ENCODE measurements around the gene PGC.

PGC gene

GRCh38 chr6:41750374-41750773, 3.2 kb upstream of the PGC start:
- POLR2A ChIA-PET: no interaction called here
- Histone ChIP-seq H3K4me1 (ENCODE audit: control extremely low read depth in 1 of 4, control insufficient read depth in 4 of 4, insufficient read depth in 4 of 4, low read length in 3 of 4) (no peaks in the 10 kb centered on the region), H3K9me3 (ENCODE audit: control extremely low read depth in 1 of 5, control insufficient read depth in 4 of 5, insufficient read depth in 2 of 5, low read depth in 1 of 5, low read length in 4 of 5) (no peaks in the 10 kb centered on the region), H3K27me3 (replicated peaks in 2 of 5; ENCODE audit: control insufficient read depth in 4 of 5, insufficient read depth in 5 of 5, low read length in 4 of 5) (peaks cover 0 to 4% (median 0%) of the 10 kb centered on the region in 5 experiments), H3K36me3 (ENCODE audit: control insufficient read depth in 4 of 4, insufficient read depth in 4 of 4, low read length in 3 of 4) (no peaks in the 10 kb centered on the region), H3K4me3 (ENCODE audit: control insufficient read depth in 1 of 7, extremely low read depth in 1 of 7, insufficient read depth in 4 of 7, low read depth in 2 of 7, low read length in 6 of 7) (no peak overlapping the region), H3K27ac (ENCODE audit: insufficient read depth in 1 of 2, low read depth in 1 of 2, low read length in 2 of 2, poor library complexity in 1 of 2, severe bottlenecking in 2 of 2) (no peak overlapping the region)
- DNase-seq: no peak
- CTCF ChIA-PET: interaction anchor here (0.9 to 2.0 kb wide), 2 partner anchors 9 to 24 kb away, joined by 3 to 9 read pairs; no protein-coding TSS in a partner anchor
- WGBS (ENCODE audit: insufficient coverage): 100% methylated on average over 1 of the region's 3 CpGs

GRCh38 chr6:41748542-41748941, 1.3 kb upstream of the PGC start:
- POLR2A ChIA-PET: no interaction called here

DNA sequence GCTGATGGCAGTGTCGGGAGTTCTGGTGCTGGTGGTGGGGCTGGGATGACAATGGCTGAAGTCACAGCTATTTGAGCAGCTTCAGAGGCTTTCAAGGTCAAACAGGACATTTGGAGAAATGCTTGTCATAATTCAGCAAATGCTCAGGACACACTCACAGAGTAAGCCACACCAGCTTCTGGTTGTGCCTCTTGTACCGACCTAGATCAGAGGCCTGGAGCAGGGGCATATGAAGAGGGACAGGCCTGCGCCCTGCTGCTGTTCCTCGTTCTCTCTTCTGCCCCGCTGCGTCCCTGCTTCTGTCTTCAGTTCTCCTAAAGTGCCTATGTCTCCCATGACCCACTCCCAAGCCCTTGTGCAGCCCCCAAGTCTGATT, 893 bp upstream of the PGC start:
- no peaks in the 10 kb centered on the region for H3K27me3 ChIP-seq (replicated peaks in 2 of 5; ENCODE audit: control insufficient read depth in 4 of 5, insufficient read depth in 5 of 5, low read length in 4 of 5)
- H3K9me3 ChIP-seq (ENCODE audit: control extremely low read depth in 1 of 5, control insufficient read depth in 4 of 5, insufficient read depth in 2 of 5, low read depth in 1 of 5, low read length in 4 of 5): no peaks in the 10 kb centered on the region
- H3K36me3 ChIP-seq (ENCODE audit: control insufficient read depth in 4 of 4, insufficient read depth in 4 of 4, low read length in 3 of 4): no peaks in the 10 kb centered on the region
- WGBS (ENCODE audit: insufficient coverage): 97% methylated on average over 6 of the region's 6 CpGs
- CTCF ChIA-PET: interaction anchor here (0.9 to 1.3 kb wide), 4 partner anchors 11 to 44 kb away, joined by 3 read pairs; no protein-coding TSS in a partner anchor
- H3K4me3 ChIP-seq (ENCODE audit: control insufficient read depth in 1 of 7, extremely low read depth in 1 of 7, insufficient read depth in 4 of 7, low read depth in 2 of 7, low read length in 6 of 7): no peak overlapping the region
- POLR2A ChIA-PET: no interaction called here
- DNase-seq: no peak
- no peaks in the 10 kb centered on the region for H3K4me1 ChIP-seq (ENCODE audit: control extremely low read depth in 1 of 4, control insufficient read depth in 4 of 4, insufficient read depth in 4 of 4, low read length in 3 of 4)
- no peak overlapping the region for H3K27ac ChIP-seq (ENCODE audit: insufficient read depth in 1 of 2, low read depth in 1 of 2, low read length in 2 of 2, poor library complexity in 1 of 2, severe bottlenecking in 2 of 2)

More at GRCh38 chr6:41748542-41748941, 1.3 kb upstream of the PGC start:
- no peak overlapping the region for H3K27ac ChIP-seq (ENCODE audit: insufficient read depth in 1 of 2, low read depth in 1 of 2, low read length in 2 of 2, poor library complexity in 1 of 2, severe bottlenecking in 2 of 2)
- no peaks in the 10 kb centered on the region for H3K36me3 ChIP-seq (ENCODE audit: control insufficient read depth in 4 of 4, insufficient read depth in 4 of 4, low read length in 3 of 4)
- no peak overlapping the region for H3K4me3 ChIP-seq (ENCODE audit: control insufficient read depth in 1 of 7, extremely low read depth in 1 of 7, insufficient read depth in 4 of 7, low read depth in 2 of 7, low read length in 6 of 7)
- WGBS (ENCODE audit: insufficient coverage): 100% methylated on average over 3 of the region's 3 CpGs
- H3K27me3 ChIP-seq (replicated peaks in 2 of 5; ENCODE audit: control insufficient read depth in 4 of 5, insufficient read depth in 5 of 5, low read length in 4 of 5): no peaks in the 10 kb centered on the region
- H3K9me3 ChIP-seq (ENCODE audit: control extremely low read depth in 1 of 5, control insufficient read depth in 4 of 5, insufficient read depth in 2 of 5, low read depth in 1 of 5, low read length in 4 of 5): no peaks in the 10 kb centered on the region
- no peak for DNase-seq
- no peaks in the 10 kb centered on the region for H3K4me1 ChIP-seq (ENCODE audit: control extremely low read depth in 1 of 4, control insufficient read depth in 4 of 4, insufficient read depth in 4 of 4, low read length in 3 of 4)
- CTCF ChIA-PET: interaction anchor here (0.6 to 1.3 kb wide), 5 partner anchors 11 to 44 kb away, joined by 3 read pairs; no protein-coding TSS in a partner anchor

- Histone ChIP-seq H3K9me3 (ENCODE audit: control extremely low read depth in 1 of 5, control insufficient read depth in 4 of 5, insufficient read depth in 2 of 5, low read depth in 1 of 5, low read length in 4 of 5) (no peaks in the 10 kb centered on the region), H3K4me3 (ENCODE audit: control insufficient read depth in 1 of 7, extremely low read depth in 1 of 7, insufficient read depth in 4 of 7, low read depth in 2 of 7, low read length in 6 of 7) (no peak overlapping the region), H3K27ac (ENCODE audit: insufficient read depth in 1 of 2, low read depth in 1 of 2, low read length in 2 of 2, poor library complexity in 1 of 2, severe bottlenecking in 2 of 2) (no peak overlapping the region), H3K4me1 (ENCODE audit: control extremely low read depth in 1 of 4, control insufficient read depth in 4 of 4, insufficient read depth in 4 of 4, low read length in 3 of 4) (no peaks in the 10 kb centered on the region), H3K27me3 (replicated peaks in 2 of 5; ENCODE audit: control insufficient read depth in 4 of 5, insufficient read depth in 5 of 5, low read length in 4 of 5) (no peaks in the 10 kb centered on the region), H3K36me3 (ENCODE audit: control insufficient read depth in 4 of 4, insufficient read depth in 4 of 4, low read length in 3 of 4) (no peaks in the 10 kb centered on the region)
- 97% methylated on average over 9 of the region's 10 CpGs for WGBS (ENCODE audit: insufficient coverage)
- ChIA-PET POLR2A (no interaction called here), CTCF (interaction anchor here (0.7 kb wide), 1 partner anchor 29 kb away, joined by 4 read pairs; no protein-coding TSS in a partner anchor)
- no peak for DNase-seq
Measured at GRCh38 chr6:41746107-41746506, 1.1 kb downstream of the PGC start.

- H3K4me3 ChIP-seq (ENCODE audit: control insufficient read depth in 1 of 7, extremely low read depth in 1 of 7, insufficient read depth in 4 of 7, low read depth in 2 of 7, low read length in 6 of 7): no peak overlapping the region
- H3K9me3 ChIP-seq (ENCODE audit: control extremely low read depth in 1 of 5, control insufficient read depth in 4 of 5, insufficient read depth in 2 of 5, low read depth in 1 of 5, low read length in 4 of 5): no peaks in the 10 kb centered on the region
- no peaks in the 10 kb centered on the region for H3K4me1 ChIP-seq (ENCODE audit: control extremely low read depth in 1 of 4, control insufficient read depth in 4 of 4, insufficient read depth in 4 of 4, low read length in 3 of 4)
- no peak for DNase-seq
- H3K27ac ChIP-seq (ENCODE audit: insufficient read depth in 1 of 2, low read depth in 1 of 2, low read length in 2 of 2, poor library complexity in 1 of 2, severe bottlenecking in 2 of 2): no peak overlapping the region
- H3K36me3 ChIP-seq (ENCODE audit: control insufficient read depth in 4 of 4, insufficient read depth in 4 of 4, low read length in 3 of 4): no peaks in the 10 kb centered on the region
- WGBS (ENCODE audit: insufficient coverage): 93% methylated on average over 7 of the region's 7 CpGs
- CTCF ChIA-PET: interaction anchor here (1.3 kb wide), 1 partner anchor 12 kb away, joined by 4 read pairs; no protein-coding TSS in a partner anchor
- H3K27me3 ChIP-seq (replicated peaks in 2 of 5; ENCODE audit: control insufficient read depth in 4 of 5, insufficient read depth in 5 of 5, low read length in 4 of 5): no peaks in the 10 kb centered on the region
- POLR2A ChIA-PET: no interaction called here
Measured at GRCh38 chr6:41744236-41744787, 2.9 kb downstream of the PGC start.

- H3K4me1 ChIP-seq (ENCODE audit: control extremely low read depth in 1 of 4, control insufficient read depth in 4 of 4, insufficient read depth in 4 of 4, low read length in 3 of 4): no peaks in the 10 kb centered on the region
- DNase-seq: no peak
- H3K36me3 ChIP-seq (ENCODE audit: control insufficient read depth in 4 of 4, insufficient read depth in 4 of 4, low read length in 3 of 4): no peaks in the 10 kb centered on the region
- no peak overlapping the region for H3K4me3 ChIP-seq (ENCODE audit: control insufficient read depth in 1 of 7, extremely low read depth in 1 of 7, insufficient read depth in 4 of 7, low read depth in 2 of 7, low read length in 6 of 7)
- ChIA-PET CTCF (interaction anchor here (1.3 to 1.8 kb wide), 2 partner anchors 13 to 32 kb away, joined by 4 to 6 read pairs; no protein-coding TSS in a partner anchor), POLR2A (no interaction called here)
- no peaks in the 10 kb centered on the region for H3K9me3 ChIP-seq (ENCODE audit: control extremely low read depth in 1 of 5, control insufficient read depth in 4 of 5, insufficient read depth in 2 of 5, low read depth in 1 of 5, low read length in 4 of 5)
- 95% methylated on average over 6 of the region's 6 CpGs for whole genome bisulfite sequencing (ENCODE audit: insufficient coverage)
- no peaks in the 10 kb centered on the region for H3K27me3 ChIP-seq (replicated peaks in 2 of 5; ENCODE audit: control insufficient read depth in 4 of 5, insufficient read depth in 5 of 5, low read length in 4 of 5)
- H3K27ac ChIP-seq (ENCODE audit: insufficient read depth in 1 of 2, low read depth in 1 of 2, low read length in 2 of 2, poor library complexity in 1 of 2, severe bottlenecking in 2 of 2): no peak overlapping the region
Measured at GRCh38 chr6:41743406-41744235, 3.6 kb downstream of the PGC start.

Measured in common myeloid progenitor, CD34-positive (primary cell).